HL-60 (cell line): ENCODE data around the gene RANBP9.
A peak's percentile ranks its signal among the peaks of the same experiment; 100 is the strongest.

Experiments
- DNase-seq, 2 experiments: peaks; one replicate each; pipeline ENCODE4 v3.0.0-alpha.2; 2010 to 2020; ENCODE audit warnings: low read depth in 1 of 2, low spot score in 1 of 2
- H3K27ac ChIP-seq: fragments of 250-450 bp; sonication (Bioruptor Pico); replicated peaks from 2 replicates; pipeline ENCODE4 v1.5.1; 2020; ENCODE audit warnings: mild to moderate bottlenecking, moderate library complexity
- H3K27me3 ChIP-seq: fragments of 250-450 bp; sonication (Bioruptor Pico); 2 replicates; pipeline ENCODE4 v1.5.1; 2021; ENCODE audit warnings: mild to moderate bottlenecking, moderate library complexity; ENCODE audit not compliant: insufficient read depth, poor library complexity, severe bottlenecking
- H3K4me3 ChIP-seq: replicated peaks from 2 replicates; pipeline ENCODE4 v1.5.1; 2011; ENCODE audit warnings: mild to moderate bottlenecking, control low read depth, low read length; ENCODE audit not compliant: insufficient read depth
- GABPA ChIP-seq: IDR thresholded peaks from 2 replicates; pipeline ENCODE4 v1.6.1; 2012; ENCODE audit warnings: low read depth
- POLR2AphosphoS5 ChIP-seq: IDR thresholded peaks from 2 replicates; pipeline ENCODE4 v1.6.1; 2012; ENCODE audit warnings: low read depth
- SPI1 ChIP-seq: IDR thresholded peaks from 2 replicates; pipeline ENCODE4 v1.6.1; 2012; ENCODE audit warnings: low read depth, mild to moderate bottlenecking, borderline replicate concordance
- TF ChIP-seq, protein P1 (sequence below): IDR thresholded peaks from one replicate; pipeline ENCODE4 v1.5.1; 2011; ENCODE audit warnings: low read length, control low read depth, inconsistent platforms; ENCODE audit not compliant: insufficient read depth
- TF ChIP-seq, protein P2 (sequence below): IDR thresholded peaks from 2 replicates; pipeline ENCODE4 v1.6.1; 2012; ENCODE audit warnings: low read depth; ENCODE audit not compliant: insufficient replicate concordance

RANBP9 gene

GRCh38 chr6:13703496-13703895 lies 8.1 kb downstream of the RANBP9 start:
- TF ChIP-seq, protein P1, sequence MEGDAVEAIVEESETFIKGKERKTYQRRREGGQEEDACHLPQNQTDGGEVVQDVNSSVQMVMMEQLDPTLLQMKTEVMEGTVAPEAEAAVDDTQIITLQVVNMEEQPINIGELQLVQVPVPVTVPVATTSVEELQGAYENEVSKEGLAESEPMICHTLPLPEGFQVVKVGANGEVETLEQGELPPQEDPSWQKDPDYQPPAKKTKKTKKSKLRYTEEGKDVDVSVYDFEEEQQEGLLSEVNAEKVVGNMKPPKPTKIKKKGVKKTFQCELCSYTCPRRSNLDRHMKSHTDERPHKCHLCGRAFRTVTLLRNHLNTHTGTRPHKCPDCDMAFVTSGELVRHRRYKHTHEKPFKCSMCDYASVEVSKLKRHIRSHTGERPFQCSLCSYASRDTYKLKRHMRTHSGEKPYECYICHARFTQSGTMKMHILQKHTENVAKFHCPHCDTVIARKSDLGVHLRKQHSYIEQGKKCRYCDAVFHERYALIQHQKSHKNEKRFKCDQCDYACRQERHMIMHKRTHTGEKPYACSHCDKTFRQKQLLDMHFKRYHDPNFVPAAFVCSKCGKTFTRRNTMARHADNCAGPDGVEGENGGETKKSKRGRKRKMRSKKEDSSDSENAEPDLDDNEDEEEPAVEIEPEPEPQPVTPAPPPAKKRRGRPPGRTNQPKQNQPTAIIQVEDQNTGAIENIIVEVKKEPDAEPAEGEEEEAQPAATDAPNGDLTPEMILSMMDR = no peak
- no peak overlapping the region for H3K4me3 ChIP-seq
- no peaks in the 10 kb centered on the region for H3K27me3 ChIP-seq
- H3K27ac ChIP-seq = peak overlapping the region; percentile 36
- no peak for DNase-seq

DNA sequence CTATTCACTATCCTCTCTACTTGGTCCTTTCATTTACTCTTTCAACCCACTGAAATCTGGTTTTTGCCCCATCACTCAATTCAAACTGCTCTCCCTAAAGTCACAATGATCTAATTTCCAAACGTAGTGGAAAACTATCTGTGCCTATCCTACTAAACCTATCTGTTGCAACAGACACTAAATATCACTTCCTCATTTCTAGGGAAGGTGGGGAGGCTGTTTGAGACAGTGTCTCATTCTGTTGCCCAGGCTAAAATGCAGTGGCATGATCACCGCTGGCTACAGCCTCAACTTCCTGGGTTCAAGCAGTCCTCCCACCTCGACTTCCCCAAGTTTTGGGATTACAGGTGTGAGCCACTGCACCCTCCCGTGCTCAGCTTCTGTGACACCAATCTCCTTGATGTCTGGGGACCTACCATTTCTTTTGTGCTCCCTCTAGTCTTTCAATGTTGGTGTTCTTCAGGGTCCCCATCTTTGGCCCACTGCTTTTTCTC lies 8.8 kb downstream of the RANBP9 start:
- Histone ChIP-seq H3K27me3 (no peaks in the 10 kb centered on the region), H3K27ac (peak overlapping the region; percentile 36), H3K4me3 (no peak overlapping the region)
- peak in 1 of 2 experiments; percentile 64 for DNase-seq
- TF ChIP-seq, protein P1 = no peak
- TF ChIP-seq, protein P2, sequence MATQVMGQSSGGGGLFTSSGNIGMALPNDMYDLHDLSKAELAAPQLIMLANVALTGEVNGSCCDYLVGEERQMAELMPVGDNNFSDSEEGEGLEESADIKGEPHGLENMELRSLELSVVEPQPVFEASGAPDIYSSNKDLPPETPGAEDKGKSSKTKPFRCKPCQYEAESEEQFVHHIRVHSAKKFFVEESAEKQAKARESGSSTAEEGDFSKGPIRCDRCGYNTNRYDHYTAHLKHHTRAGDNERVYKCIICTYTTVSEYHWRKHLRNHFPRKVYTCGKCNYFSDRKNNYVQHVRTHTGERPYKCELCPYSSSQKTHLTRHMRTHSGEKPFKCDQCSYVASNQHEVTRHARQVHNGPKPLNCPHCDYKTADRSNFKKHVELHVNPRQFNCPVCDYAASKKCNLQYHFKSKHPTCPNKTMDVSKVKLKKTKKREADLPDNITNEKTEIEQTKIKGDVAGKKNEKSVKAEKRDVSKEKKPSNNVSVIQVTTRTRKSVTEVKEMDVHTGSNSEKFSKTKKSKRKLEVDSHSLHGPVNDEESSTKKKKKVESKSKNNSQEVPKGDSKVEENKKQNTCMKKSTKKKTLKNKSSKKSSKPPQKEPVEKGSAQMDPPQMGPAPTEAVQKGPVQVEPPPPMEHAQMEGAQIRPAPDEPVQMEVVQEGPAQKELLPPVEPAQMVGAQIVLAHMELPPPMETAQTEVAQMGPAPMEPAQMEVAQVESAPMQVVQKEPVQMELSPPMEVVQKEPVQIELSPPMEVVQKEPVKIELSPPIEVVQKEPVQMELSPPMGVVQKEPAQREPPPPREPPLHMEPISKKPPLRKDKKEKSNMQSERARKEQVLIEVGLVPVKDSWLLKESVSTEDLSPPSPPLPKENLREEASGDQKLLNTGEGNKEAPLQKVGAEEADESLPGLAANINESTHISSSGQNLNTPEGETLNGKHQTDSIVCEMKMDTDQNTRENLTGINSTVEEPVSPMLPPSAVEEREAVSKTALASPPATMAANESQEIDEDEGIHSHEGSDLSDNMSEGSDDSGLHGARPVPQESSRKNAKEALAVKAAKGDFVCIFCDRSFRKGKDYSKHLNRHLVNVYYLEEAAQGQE = no peak
- TF ChIP-seq POLR2AphosphoS5 (peak; percentile 61), GABPA (no peak), SPI1 (peak; percentile 100)

GRCh38 chr6:13700232-13700631 lies 11.4 kb downstream of the RANBP9 start:
- Histone ChIP-seq H3K4me3 (no peak overlapping the region), H3K27ac (no peak overlapping the region), H3K27me3 (no peaks in the 10 kb centered on the region)
- DNase-seq = no peak
- TF ChIP-seq GABPA = no peak
- TF ChIP-seq, protein P2 = no peak
- TF ChIP-seq POLR2AphosphoS5 = no peak
- TF ChIP-seq SPI1 = no peak
- TF ChIP-seq, protein P1 = no peak

GRCh38 chr6:13698715-13699114 lies 12.9 kb downstream of the RANBP9 start:
- TF ChIP-seq, protein P2 = no peak
- no peak for TF ChIP-seq SPI1
- no peak for TF ChIP-seq POLR2AphosphoS5
- TF ChIP-seq, protein P1 = no peak
- no peak for TF ChIP-seq GABPA
- Histone ChIP-seq H3K4me3 (no peak overlapping the region), H3K27me3 (no peaks in the 10 kb centered on the region), H3K27ac (no peak overlapping the region)
- no peak for DNase-seq
